Right cardiac atrium (tissue), 5 donors: ENCODE results near the gene DNAJB1. TPM values are rescaled to one million over a fixed set of nuclear protein-coding genes. Genes with fewer than 3 reads are reported as not detected.

Experiments
- ATAC-seq, 2 donors: fragments of 200-7000 bp; cut with Tn5 transposase; one replicate each; pipeline versions ENCODE4 v1.8.0 to v1.9.1; 2020; ENCODE audit warnings: moderate library complexity in 2 of 2, mild to moderate bottlenecking in 1 of 2
- DNase-seq, 3 donors: peaks; one replicate each; pipeline ENCODE4 v3.0.0-alpha.2; 2020
- H3K27ac ChIP-seq: one replicate; pipeline ENCODE4 v1.5.1; 2013; ENCODE audit warnings: mild to moderate bottlenecking, low read length, control low read depth, moderate library complexity
- H3K27me3 ChIP-seq: one replicate; pipeline ENCODE4 v1.6.1; 2013; ENCODE audit not compliant: control insufficient read depth, insufficient read depth
- H3K4me1 ChIP-seq: one replicate; pipeline ENCODE4 v1.6.1; 2013; ENCODE audit warnings: low read length; ENCODE audit not compliant: control insufficient read depth, insufficient read depth
- H3K4me3 ChIP-seq: one replicate; pipeline ENCODE4 v1.5.1; 2013; ENCODE audit warnings: low read length, control low read depth
- H3K9me3 ChIP-seq: one replicate; pipeline ENCODE4 v1.6.1; 2013; ENCODE audit warnings: low read length; ENCODE audit not compliant: control insufficient read depth
- WGBS: extraction: QIAGEN DNeasy Blood & Tissue Kit; methylation state at CpG from one replicate; pipeline ENCODE4 v1.1.7; 2013; 5-methylcytosine and 5-hydroxymethylcytosine counted together
- intact Hi-C, 4 donors: fragments of 100-400 bp; cut with DNase I; formaldehyde crosslinking; loops; one replicate each; pipeline versions ENCODE4 v1.11.0 to v1.14.0; 2022 to 2023
- polyA plus RNA-seq: library from polyadenylated mRNA; stranded (reverse); fragments of 200-250 nt; gene quantifications from one replicate; pipeline ENCODE4 v1.2.3, GENCODE V29; 2013
- total RNA-seq, 4 donors: library from RNA; stranded (reverse); fragmentation: NEBNext Ultra II Directional; extraction: Animal tissue kit (Norgen Biotek cat#: 25700); gene quantifications; one replicate each; pipeline ENCODE4 v1.2.1, GENCODE V29; 2021
- donor health status: healthy with polysubstance abuse.
- donor health status: DM: no; HTN: yes; CAD: no.
- donor health status: DM: no; HTN: no; CAD: no.
- donor health status: DM: no; HTN: yes; CAD: no; lungs with severe emphysema.
- donor health status: DM: yes; HTN: yes; CAD: no.

DNAJB1 gene
- total and polyA plus RNA-seq, 5 donors: 46.7 to 69.5 (median 58.8) TPM

- no peak for ATAC-seq
- Histone ChIP-seq H3K4me3 (no peak overlapping the region), H3K4me1 (peaks cover 5% of the 10 kb centered on the region), H3K27me3 (no peaks in the 10 kb centered on the region), H3K27ac (no peak overlapping the region), H3K9me3 (no peaks in the 10 kb centered on the region)
- DNase-seq: no peak
- intact Hi-C loops: no loop called here
- 82% methylated on average over 5 of the region's 5 CpGs for WGBS
These were observed 25.4 kb downstream of the DNAJB1 start for GRCh38 chr19:14492756-14493337.

DNA sequence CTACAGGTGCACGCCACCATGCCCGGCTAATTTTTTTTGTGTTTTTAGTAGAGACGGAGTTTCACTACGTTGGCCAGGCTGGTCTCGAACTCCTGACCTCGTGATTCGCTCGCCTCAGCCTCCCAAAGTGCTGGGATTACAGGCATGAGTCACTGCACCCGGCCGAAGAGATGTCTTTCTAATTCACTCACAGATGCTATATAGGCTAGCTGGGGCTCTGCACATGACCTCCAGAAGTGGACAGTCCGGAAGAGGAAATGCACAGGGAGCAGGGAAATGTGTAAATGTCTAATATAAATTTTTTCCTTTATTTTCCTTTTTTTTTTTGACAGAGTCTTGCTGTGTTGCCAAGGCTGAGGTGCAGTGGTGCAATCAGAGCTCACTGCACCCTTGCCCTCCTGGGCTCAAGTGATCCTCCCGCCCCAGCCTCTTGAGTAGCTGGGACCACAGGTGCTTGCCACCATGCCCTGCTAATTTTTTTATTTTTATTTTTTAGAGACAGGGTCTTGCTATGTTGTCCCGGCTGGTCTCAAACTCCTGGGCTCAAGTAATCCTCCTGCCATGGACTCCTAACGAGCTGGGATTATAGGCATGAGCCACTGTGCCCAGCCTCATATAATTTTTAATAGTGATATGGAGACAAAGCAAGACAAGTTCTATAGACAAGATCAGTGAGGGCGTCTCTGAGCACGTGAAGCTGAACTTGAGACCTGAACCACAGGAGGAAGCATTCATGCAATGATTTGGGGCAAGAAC lies 30.6 kb downstream of the DNAJB1 start:
- ATAC-seq: no peak
- intact Hi-C loops: no loop called here
- Histone ChIP-seq H3K4me3 (no peak overlapping the region), H3K4me1 (no peaks in the 10 kb centered on the region), H3K27ac (no peak overlapping the region), H3K9me3 (no peaks in the 10 kb centered on the region), H3K27me3 (no peaks in the 10 kb centered on the region)
- DNase-seq: no peak
- WGBS: 96% methylated on average over 16 of the region's 16 CpGs

DNA sequence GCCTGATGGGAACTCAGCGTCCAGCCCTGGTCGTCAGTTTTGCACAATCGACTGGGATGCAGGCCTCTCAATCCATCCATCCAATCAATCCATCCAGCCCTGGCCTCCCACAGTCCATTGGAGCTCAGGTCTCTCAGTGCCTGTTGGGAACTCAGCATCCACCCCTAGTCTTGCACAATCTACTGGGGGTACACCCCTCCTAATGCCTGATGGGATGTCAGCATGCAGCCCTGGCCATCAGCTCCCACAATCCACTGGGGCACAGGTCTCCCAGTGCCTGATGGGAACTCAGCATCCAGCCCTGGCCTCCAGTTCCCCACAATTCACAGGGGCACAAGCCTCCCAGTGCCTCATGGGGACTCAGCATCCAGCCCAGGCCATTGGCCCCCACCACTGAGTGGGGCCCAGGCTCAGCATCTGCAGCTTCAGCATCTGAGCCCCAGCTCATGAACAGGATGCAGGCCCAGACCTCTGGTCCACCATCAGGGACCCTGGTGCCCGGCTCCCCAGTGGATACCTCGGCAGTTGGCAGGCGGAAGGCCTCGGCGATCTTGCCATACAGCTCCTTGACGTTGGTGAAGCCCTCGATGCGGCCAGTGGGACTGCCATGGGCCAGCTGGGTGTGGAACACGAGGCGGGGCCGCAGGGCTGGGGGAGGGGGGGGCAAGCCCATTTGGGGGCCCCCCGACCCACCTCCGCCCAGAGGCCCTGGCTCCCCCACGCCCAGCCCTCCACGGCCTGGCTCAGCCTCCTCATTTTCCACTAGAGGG lies 35.8 kb downstream of the DNAJB1 start:
- no peak overlapping the region for H3K27ac ChIP-seq
- H3K27me3 ChIP-seq: no peaks in the 10 kb centered on the region
- no peak overlapping the region for H3K4me3 ChIP-seq
- H3K9me3 ChIP-seq: no peaks in the 10 kb centered on the region
- H3K4me1 ChIP-seq: no peaks in the 10 kb centered on the region
- 96% methylated on average over 18 of the region's 18 CpGs for WGBS
- ATAC-seq (no peak), DNase-seq (peak in 1 of 3 donors; percentile 58)
- intact Hi-C loops: no loop called here

GRCh38 chr19:14480700-14481079 lies 37.5 kb downstream of the DNAJB1 start:
- no peak overlapping the region for H3K4me3 ChIP-seq
- intact Hi-C loops: no loop called here
- ATAC-seq (no peak), DNase-seq (no peak)
- 88% methylated on average over 5 of the region's 5 CpGs for WGBS
- no peak overlapping the region for H3K27ac ChIP-seq
- no peaks in the 10 kb centered on the region for H3K4me1 ChIP-seq
- H3K9me3 ChIP-seq: no peaks in the 10 kb centered on the region
- no peaks in the 10 kb centered on the region for H3K27me3 ChIP-seq

DNA sequence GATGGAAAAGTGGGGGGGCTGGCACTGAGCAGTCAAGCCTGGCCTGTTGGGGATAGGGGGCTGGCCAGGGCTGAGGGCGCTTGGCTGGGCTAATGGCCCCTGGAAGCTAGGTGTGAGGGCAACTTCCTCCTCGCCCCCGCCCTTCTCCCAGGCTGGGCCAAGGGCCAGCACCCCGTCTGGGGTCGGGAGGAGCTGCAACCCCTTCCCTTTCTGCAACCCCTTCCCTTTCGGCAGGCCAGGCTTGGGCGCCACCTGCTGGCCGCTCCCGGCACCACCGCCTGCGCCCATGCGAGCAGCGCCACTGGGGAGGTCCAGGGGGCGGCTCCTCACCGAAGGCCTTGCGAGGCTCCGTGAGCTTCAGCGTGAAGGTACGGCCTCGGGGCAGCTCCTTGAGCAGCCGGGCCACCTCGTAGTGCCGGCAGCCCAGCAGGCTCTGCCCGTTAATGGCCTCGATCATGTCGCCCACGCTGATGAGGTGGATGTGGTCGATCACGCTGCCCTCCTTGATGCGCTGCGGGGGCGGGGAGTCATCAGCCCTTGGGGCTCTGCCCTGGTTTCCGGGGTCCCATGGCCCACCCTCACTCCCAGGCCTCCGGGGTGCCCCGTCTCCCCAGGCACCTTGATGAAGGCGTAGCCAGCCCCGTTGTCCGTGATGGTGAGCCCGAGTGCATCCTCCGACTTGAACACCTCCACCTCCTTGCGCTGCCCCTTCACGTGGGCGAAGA lies 38.1 kb downstream of the DNAJB1 start:
- 67% methylated on average over 43 of the region's 43 CpGs for WGBS
- H3K9me3 ChIP-seq: no peaks in the 10 kb centered on the region
- no peak overlapping the region for H3K4me3 ChIP-seq
- no peak overlapping the region for H3K27ac ChIP-seq
- intact Hi-C loops: no loop called here
- peak in 1 of 2 donors; percentile 11 for ATAC-seq
- H3K27me3 ChIP-seq: no peaks in the 10 kb centered on the region
- peak in 2 of 3 donors; percentile 77 to 83 for DNase-seq
- H3K4me1 ChIP-seq: no peaks in the 10 kb centered on the region

GRCh38 chr19:14479309-14479974 lies 38.8 kb downstream of the DNAJB1 start:
- Histone ChIP-seq H3K27ac (no peak overlapping the region), H3K27me3 (no peaks in the 10 kb centered on the region), H3K9me3 (no peaks in the 10 kb centered on the region), H3K4me3 (no peak overlapping the region), H3K4me1 (no peaks in the 10 kb centered on the region)
- ATAC-seq: no peak
- intact Hi-C loops: no loop called here
- peak in 2 of 3 donors; percentile 36 to 61 for DNase-seq
- WGBS: 83% methylated on average over 14 of the region's 14 CpGs

GRCh38 chr19:14478113-14478545 lies 40.1 kb downstream of the DNAJB1 start:
- ATAC-seq (no peak), DNase-seq (peak; percentile 36 to 78 (median 60))
- intact Hi-C loops: no loop called here
- no peaks in the 10 kb centered on the region for H3K27me3 ChIP-seq
- H3K27ac ChIP-seq: no peak overlapping the region
- no peaks in the 10 kb centered on the region for H3K4me1 ChIP-seq
- H3K4me3 ChIP-seq: no peak overlapping the region
- H3K9me3 ChIP-seq: no peaks in the 10 kb centered on the region
- 72% methylated on average over 24 of the region's 24 CpGs for WGBS

- Histone ChIP-seq H3K27me3 (no peaks in the 10 kb centered on the region), H3K4me3 (no peak overlapping the region), H3K4me1 (no peaks in the 10 kb centered on the region), H3K9me3 (no peaks in the 10 kb centered on the region), H3K27ac (no peak overlapping the region)
- 59% methylated on average over 10 of the region's 10 CpGs for WGBS
- intact Hi-C loops: no loop called here
- DNase-seq (peak; percentile 40 to 76 (median 62)), ATAC-seq (no peak)
These were observed 40.6 kb downstream of the DNAJB1 start for GRCh38 chr19:14477418-14478112.

DNA sequence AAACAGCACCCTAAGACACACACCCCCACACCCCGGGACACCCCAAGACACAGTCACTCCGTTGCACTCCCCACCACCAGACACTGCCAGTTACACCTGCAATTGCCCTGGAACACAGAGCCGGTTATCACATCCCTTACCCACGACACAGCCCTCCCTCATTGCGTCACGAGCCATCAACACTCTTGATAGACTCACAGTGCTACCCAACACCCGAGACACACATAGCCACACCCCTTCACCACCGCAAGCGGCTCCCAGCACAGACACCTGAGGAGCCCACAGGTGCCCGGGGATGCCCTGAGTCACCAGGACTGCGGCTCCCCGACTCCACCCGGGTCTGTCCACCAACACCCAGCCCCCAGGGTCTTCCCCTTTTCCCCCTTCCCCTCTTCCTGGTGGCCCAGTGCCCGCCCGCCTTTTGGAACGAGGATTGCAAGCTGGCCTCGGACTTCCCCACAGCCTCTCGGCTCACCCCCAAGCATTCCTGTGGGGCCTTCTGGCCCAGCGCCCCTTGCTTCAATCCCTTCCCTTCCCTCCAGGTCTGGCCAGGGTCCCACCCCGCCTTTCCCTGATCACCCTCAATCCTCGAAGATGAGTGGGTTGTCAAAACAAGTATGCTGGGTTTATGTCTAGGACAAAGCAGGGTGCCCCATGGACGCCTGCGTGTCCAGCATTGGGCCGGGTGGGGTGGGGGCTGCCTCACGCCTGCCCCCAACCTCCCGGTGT lies 41.4 kb downstream of the DNAJB1 start:
- Histone ChIP-seq H3K27ac (no peak overlapping the region), H3K9me3 (no peaks in the 10 kb centered on the region), H3K4me3 (no peak overlapping the region), H3K27me3 (no peaks in the 10 kb centered on the region), H3K4me1 (no peaks in the 10 kb centered on the region)
- intact Hi-C loops: no loop called here
- 49% methylated on average over 26 of the region's 26 CpGs for WGBS
- peak; percentile 32 to 52 for ATAC-seq
- peak; percentile 77 to 82 (median 80) for DNase-seq
